ENCODE measurements around the gene TM7SF2. TPM values are rescaled to one million over a fixed set of nuclear protein-coding genes. Genes with fewer than 3 reads are reported as not detected.
A peak's percentile ranks its signal among the peaks of the same experiment; 100 is the strongest.

TM7SF2 gene
- polyA plus RNA-seq, 3 donors, result 1.8 to 4.5 (median 1.8) TPM

DNA sequence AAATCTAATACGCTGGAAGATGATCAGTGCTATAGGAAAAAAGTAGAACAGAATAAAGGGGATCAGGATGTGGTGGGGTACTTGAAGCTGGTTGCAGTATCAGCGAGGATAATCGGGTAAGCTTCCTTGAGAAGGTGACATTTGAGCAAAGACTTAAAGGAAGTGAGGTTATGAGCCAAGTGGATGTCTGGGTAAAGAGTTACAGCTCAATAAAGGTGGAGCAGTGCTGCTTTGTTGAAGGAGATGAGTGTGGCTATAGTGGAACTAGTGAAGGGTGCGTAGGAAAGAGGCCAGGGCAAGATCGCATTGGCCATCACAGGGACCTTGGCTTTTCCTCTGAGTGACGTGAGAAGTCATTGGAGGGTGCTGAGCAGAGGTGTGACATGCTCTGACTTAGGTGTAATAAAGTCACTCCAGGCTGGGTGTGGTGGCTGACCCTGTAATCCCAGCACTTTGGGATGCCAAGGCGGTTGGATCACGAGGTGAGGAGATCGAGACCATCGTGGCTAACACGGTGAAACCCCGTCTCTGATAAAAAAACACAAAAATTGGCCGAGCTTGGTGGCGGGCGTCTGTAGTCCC lies 24.9 kb downstream of the TM7SF2 start:
- Histone ChIP-seq H3K9me3 (replicated peaks in 1 of 2; ENCODE audit: control insufficient read depth in 1 of 2, insufficient read depth in 1 of 2, low read length in 2 of 2) (no peaks in the 10 kb centered on the region), H3K4me3 (replicated peaks in 1 of 3; ENCODE audit: low read depth in 2 of 3, low read length in 3 of 3) (no peak overlapping the region), H3K4me1 (ENCODE audit: control insufficient read depth in 1 of 2, insufficient read depth in 2 of 2, low read length in 2 of 2) (peaks cover 30 to 31% of the 10 kb centered on the region in 2 donors), H3K4me2 (replicated peaks; ENCODE audit: extremely low read depth, low read length, poor library complexity, severe bottlenecking) (no peak overlapping the region), H3K27ac (ENCODE audit: low read depth in 1 of 2, low read length in 2 of 2) (no peak overlapping the region), H4K20me1 (ENCODE audit: insufficient read depth, low read length) (peaks cover 16% of the 10 kb centered on the region), H3K27me3 (ENCODE audit: control insufficient read depth in 2 of 2, insufficient read depth in 2 of 2, low read length in 2 of 2) (no peaks in the 10 kb centered on the region), H3K36me3 (replicated peaks in 1 of 2; ENCODE audit: control insufficient read depth in 1 of 2, insufficient read depth in 2 of 2, low read length in 2 of 2) (peaks cover 7 to 12% of the 10 kb centered on the region in 2 donors), H3K79me2 (ENCODE audit: insufficient read depth, low read length) (peaks cover 30% of the 10 kb centered on the region), H2AFZ (ENCODE audit: insufficient read depth, low read depth, low read length, poor library complexity, severe bottlenecking) (no peak overlapping the region), H3K9ac (ENCODE audit: insufficient read depth, low read length, poor library complexity, severe bottlenecking) (no peak overlapping the region)
- peaks cover 8 to 23% of the 10 kb centered on the region in 2 donors for H3K36me3 Mint-ChIP-seq
- peaks cover 29% of the 10 kb centered on the region for H3K4me1 Mint-ChIP-seq
- DNase-seq, result no peak
- no peaks in the 10 kb centered on the region for H3K9me3 Mint-ChIP-seq
- intact Hi-C loops (cut with micrococcal nuclease), result no loop called here
- peaks cover 0 to 4% (median 2%) of the 10 kb centered on the region in 3 donors for H3K27me3 Mint-ChIP-seq (ENCODE audit: low read depth in 3 of 3)
- TF ChIP-seq CTCF (IDR thresholded peaks at IDR 0.05), result no peak
- H3K4me3 Mint-ChIP-seq, result no peak overlapping the region
- 90% methylated on average over 14 of the region's 15 CpGs for WGBS (ENCODE audit: insufficient coverage)
- H3K27ac Mint-ChIP-seq, result peak overlapping the region in 3 of 7 donors; percentile 1 to 78 (median 29)

DNA sequence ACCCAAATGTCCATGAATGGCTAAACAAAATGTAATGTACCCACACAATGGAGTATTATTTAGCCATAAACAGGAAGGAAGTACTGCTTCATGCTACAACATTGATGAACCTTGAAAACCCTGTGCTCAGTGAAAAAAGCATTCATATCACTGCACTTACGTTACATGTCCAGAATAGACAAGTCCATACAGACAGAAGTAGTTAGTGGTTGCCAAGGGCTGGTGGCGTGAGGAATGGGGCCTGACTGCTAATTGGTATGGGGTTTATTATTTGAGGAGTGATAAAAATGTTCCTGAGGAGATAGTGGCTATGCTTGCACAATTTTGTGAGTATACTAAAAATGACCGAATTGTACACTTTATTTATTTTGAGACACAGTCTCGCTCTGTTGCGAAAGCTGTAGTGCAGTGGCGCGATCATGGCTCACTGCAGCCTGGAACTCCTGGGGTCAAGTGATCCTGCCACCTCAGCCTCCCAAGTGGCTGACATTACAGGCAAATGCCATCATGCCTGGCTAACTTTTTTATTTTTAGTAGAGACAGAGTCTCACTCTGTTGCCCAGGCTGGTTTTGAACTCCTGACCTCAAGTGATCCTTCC lies 30.3 kb downstream of the TM7SF2 start:
- H3K27ac Mint-ChIP-seq, result no peak overlapping the region
- Histone ChIP-seq H3K4me2 (replicated peaks; ENCODE audit: extremely low read depth, low read length, poor library complexity, severe bottlenecking) (no peak overlapping the region), H4K20me1 (ENCODE audit: insufficient read depth, low read length) (no peaks in the 10 kb centered on the region), H3K27me3 (ENCODE audit: control insufficient read depth in 2 of 2, insufficient read depth in 2 of 2, low read length in 2 of 2) (no peaks in the 10 kb centered on the region), H3K36me3 (replicated peaks in 1 of 2; ENCODE audit: control insufficient read depth in 1 of 2, insufficient read depth in 2 of 2, low read length in 2 of 2) (no peaks in the 10 kb centered on the region), H3K4me1 (ENCODE audit: control insufficient read depth in 1 of 2, insufficient read depth in 2 of 2, low read length in 2 of 2) (no peaks in the 10 kb centered on the region), H3K27ac (ENCODE audit: low read depth in 1 of 2, low read length in 2 of 2) (no peak overlapping the region), H2AFZ (ENCODE audit: insufficient read depth, low read depth, low read length, poor library complexity, severe bottlenecking) (no peak overlapping the region), H3K9ac (ENCODE audit: insufficient read depth, low read length, poor library complexity, severe bottlenecking) (no peak overlapping the region), H3K9me3 (replicated peaks in 1 of 2; ENCODE audit: control insufficient read depth in 1 of 2, insufficient read depth in 1 of 2, low read length in 2 of 2) (no peaks in the 10 kb centered on the region), H3K79me2 (ENCODE audit: insufficient read depth, low read length) (no peaks in the 10 kb centered on the region), H3K4me3 (replicated peaks in 1 of 3; ENCODE audit: low read depth in 2 of 3, low read length in 3 of 3) (no peak overlapping the region)
- intact Hi-C loops (cut with micrococcal nuclease), result loop anchor here in 1 of 2 donors (5.0 kb wide), 1 partner anchor 40 kb away; the partner anchor contains the start of gene CAPN1
- TF ChIP-seq CTCF (IDR thresholded peaks at IDR 0.05), result no peak
- H3K4me3 Mint-ChIP-seq, result no peak overlapping the region
- peaks cover 0 to 4% (median 2%) of the 10 kb centered on the region in 3 donors for H3K27me3 Mint-ChIP-seq (ENCODE audit: low read depth in 3 of 3)
- H3K36me3 Mint-ChIP-seq, result no peaks in the 10 kb centered on the region
- WGBS (ENCODE audit: insufficient coverage), result 55% methylated on average over 7 of the region's 7 CpGs
- DNase-seq, result no peak
- peaks cover 0 to 2% (median 0%) of the 10 kb centered on the region in 7 donors for H3K9me3 Mint-ChIP-seq
- peaks cover 11% of the 10 kb centered on the region for H3K4me1 Mint-ChIP-seq
